WTC11 (cell line): ENCODE results near the gene RAB11B. TPM values are rescaled to one million over a fixed set of nuclear protein-coding genes. Genes with fewer than 3 reads are reported as not detected.
A peak's percentile ranks its signal among the peaks of the same experiment; 100 is the strongest.

Experiments
- ATAC-seq: fragments of 200-7000 bp; cut with Tn5 transposase; 2 replicates; pipeline ENCODE4 v1.10.0; 2021; ENCODE audit warnings: mild to moderate bottlenecking, moderate library complexity
- CTCF ChIA-PET: fragments of 300-600 bp; sonication (Branson Sonifier 250); formaldehyde crosslinking; loops from one replicate; lab custom pipeline; 2021; ENCODE audit warnings: antibody characterized with exemption; lab: Charles Lee
- POLR2A ChIA-PET: fragments of 350-600 bp; sonication (Branson Sonifier 250); formaldehyde crosslinking; loops from one replicate; lab custom pipeline; 2021; ENCODE audit warnings: antibody characterized with exemption; lab: Charles Lee
- DNase-seq: peaks from one replicate; pipeline ENCODE4 v3.0.0; 2021; ENCODE audit warnings: low spot score
- H3K27ac Mint-ChIP-seq: 2 replicates; pipeline ENCODE4 v1.8.0; 2021; ENCODE audit warnings: mixed read lengths
- H3K27me3 Mint-ChIP-seq: 2 replicates; pipeline ENCODE4 v1.8.0; 2021; ENCODE audit warnings: low read depth, mild to moderate bottlenecking, moderate library complexity, mixed read lengths
- H3K36me3 Mint-ChIP-seq: 2 replicates; pipeline ENCODE4 v1.8.0; 2021; ENCODE audit warnings: mixed read lengths
- H3K4me1 Mint-ChIP-seq: 2 replicates; pipeline ENCODE4 v1.8.0; 2022; ENCODE audit warnings: mixed read lengths
- H3K4me3 Mint-ChIP-seq: 2 replicates; pipeline ENCODE4 v1.8.0; 2021; ENCODE audit warnings: mild to moderate bottlenecking, moderate library complexity, mixed read lengths
- H3K9me3 Mint-ChIP-seq: 2 replicates; pipeline ENCODE4 v1.8.0; 2021; ENCODE audit warnings: mixed read lengths
- ARID4B ChIP-seq: sonication (generic); formaldehyde crosslinking; IDR thresholded peaks from 2 replicates; pipeline ENCODE4 v1.8.0; 2023; ENCODE audit warnings: missing genetic modification reagents, mild to moderate bottlenecking, borderline replicate concordance
- ESRRA ChIP-seq: sonication (generic); formaldehyde crosslinking; IDR thresholded peaks from 2 replicates; pipeline ENCODE4 v1.8.1; 2022; ENCODE audit warnings: mild to moderate bottlenecking, missing genetic modification reagents, borderline replicate concordance
- FOXK1 ChIP-seq: sonication (generic); formaldehyde crosslinking; IDR thresholded peaks from 2 replicates; pipeline ENCODE4 v1.8.0; 2022; ENCODE audit warnings: mild to moderate bottlenecking, moderate library complexity, missing genetic modification reagents
- JUN ChIP-seq: sonication (generic); formaldehyde crosslinking; IDR thresholded peaks from 2 replicates; pipeline ENCODE4 v1.8.0; 2023; ENCODE audit warnings: mild to moderate bottlenecking, missing genetic modification reagents
- PRDM15 ChIP-seq: sonication (generic); formaldehyde crosslinking; IDR thresholded peaks from 2 replicates; pipeline ENCODE4 v1.8.0; 2022; ENCODE audit warnings: missing genetic modification reagents
- SP1 ChIP-seq: sonication (generic); formaldehyde crosslinking; conservative IDR thresholded peaks from 2 replicates; pipeline ENCODE4 v1.8.1; 2022; ENCODE audit warnings: missing genetic modification reagents
- ZNF138 ChIP-seq: sonication (generic); formaldehyde crosslinking; conservative IDR thresholded peaks from 2 replicates; pipeline ENCODE4 v1.8.1; 2022; ENCODE audit warnings: mild to moderate bottlenecking, moderate library complexity, missing genetic modification reagents
- ZNF281 ChIP-seq: sonication (generic); formaldehyde crosslinking; IDR thresholded peaks from 2 replicates; pipeline ENCODE4 v1.8.0; 2023; ENCODE audit warnings: mild to moderate bottlenecking, missing genetic modification reagents
- total RNA-seq: library from RNA; stranded (reverse); gene quantifications from 3 replicates; pipeline ENCODE4 v1.2.3, GENCODE V29; 2021
- TF ChIP-seq, protein P1 (sequence below): sonication (generic); formaldehyde crosslinking; IDR thresholded peaks from 2 replicates; pipeline ENCODE4 v1.8.1; 2023; ENCODE audit warnings: mild to moderate bottlenecking, moderate library complexity, missing genetic modification reagents
- TF ChIP-seq, protein P2 (sequence below): sonication (generic); formaldehyde crosslinking; IDR thresholded peaks from 2 replicates; pipeline ENCODE4 v1.8.0; 2022; ENCODE audit warnings: mild to moderate bottlenecking, missing genetic modification reagents
- TF ChIP-seq, protein P3 (sequence below): sonication (generic); formaldehyde crosslinking; conservative IDR thresholded peaks from 2 replicates; pipeline ENCODE4 v1.8.1; 2022; ENCODE audit warnings: mild to moderate bottlenecking, missing genetic modification reagents

The RAB11B gene
- total RNA-seq, 1 experiment from 2014 or later: 108 TPM

GRCh38 chr19:8363803-8364771 lies 26.1 kb upstream of the RAB11B start, which contains the start of gene ANGPTL4:
Gene ANGPTL4 (plus strand): TSS chr19:8364155. CDS start chr19:8364322, 167 bp downstream.
- ChIA-PET CTCF (interaction anchor here (0.6 to 3.5 kb wide), 8 partner anchors 10 to 118 kb away, joined by 3 to 37 read pairs (median 4); partner anchors contain the start of gene MARCHF2), POLR2A (interaction anchor here (0.6 to 1.2 kb wide), 4 partner anchors 10 to 29 kb away, joined by 3 to 5 read pairs (median 3); partner anchors contain the start of gene RAB11B)
- peak; percentile 77 for ATAC-seq
- TF ChIP-seq FOXK1 (CRISPR knock-in tag): peak; percentile 46; the same call in 1 of the 2 replicates
- TF ChIP-seq, protein P1, sequence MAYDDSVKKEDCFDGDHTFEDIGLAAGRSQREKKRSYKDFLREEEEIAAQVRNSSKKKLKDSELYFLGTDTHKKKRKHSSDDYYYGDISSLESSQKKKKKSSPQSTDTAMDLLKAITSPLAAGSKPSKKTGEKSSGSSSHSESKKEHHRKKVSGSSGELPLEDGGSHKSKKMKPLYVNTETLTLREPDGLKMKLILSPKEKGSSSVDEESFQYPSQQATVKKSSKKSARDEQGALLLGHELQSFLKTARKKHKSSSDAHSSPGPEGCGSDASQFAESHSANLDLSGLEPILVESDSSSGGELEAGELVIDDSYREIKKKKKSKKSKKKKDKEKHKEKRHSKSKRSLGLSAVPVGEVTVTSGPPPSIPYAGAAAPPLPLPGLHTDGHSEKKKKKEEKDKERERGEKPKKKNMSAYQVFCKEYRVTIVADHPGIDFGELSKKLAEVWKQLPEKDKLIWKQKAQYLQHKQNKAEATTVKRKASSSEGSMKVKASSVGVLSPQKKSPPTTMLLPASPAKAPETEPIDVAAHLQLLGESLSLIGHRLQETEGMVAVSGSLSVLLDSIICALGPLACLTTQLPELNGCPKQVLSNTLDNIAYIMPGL (CRISPR knock-in tag): peak; percentile 64; the same call in 1 of the 2 replicates
- peak; percentile 19; the same call in 1 of the 2 replicates for TF ChIP-seq ARID4B (CRISPR knock-in tag)
- peak; percentile 44; the same call in 1 of the 2 replicates for TF ChIP-seq SP1 (CRISPR knock-in tag)
- TF ChIP-seq, protein P2, sequence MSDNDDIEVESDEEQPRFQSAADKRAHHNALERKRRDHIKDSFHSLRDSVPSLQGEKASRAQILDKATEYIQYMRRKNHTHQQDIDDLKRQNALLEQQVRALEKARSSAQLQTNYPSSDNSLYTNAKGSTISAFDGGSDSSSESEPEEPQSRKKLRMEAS (CRISPR knock-in tag): peak; percentile 66
- peak; percentile 83 for TF ChIP-seq PRDM15
- TF ChIP-seq, protein P3, sequence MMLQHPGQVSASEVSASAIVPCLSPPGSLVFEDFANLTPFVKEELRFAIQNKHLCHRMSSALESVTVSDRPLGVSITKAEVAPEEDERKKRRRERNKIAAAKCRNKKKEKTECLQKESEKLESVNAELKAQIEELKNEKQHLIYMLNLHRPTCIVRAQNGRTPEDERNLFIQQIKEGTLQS: no peak
- peak; percentile 71; the same call in 1 of the 2 replicates for TF ChIP-seq ZNF138 (CRISPR knock-in tag)
- TF ChIP-seq ZNF281 (CRISPR knock-in tag): no peak
- TF ChIP-seq ESRRA (CRISPR knock-in tag): no peak
- no peak for TF ChIP-seq JUN (CRISPR knock-in tag)
- H3K27me3 Mint-ChIP-seq: peaks cover 69% of the 10 kb centered on the region
- no peaks in the 10 kb centered on the region for H3K36me3 Mint-ChIP-seq
- no peak within 1 kb of the TSS for H3K27ac Mint-ChIP-seq
- peaks cover 24% of the 10 kb centered on the region for H3K4me1 Mint-ChIP-seq
- no peaks in the 10 kb centered on the region for H3K9me3 Mint-ChIP-seq
- peak within 1 kb of the TSS; percentile 75 for H3K4me3 Mint-ChIP-seq
- DNase-seq: peak; percentile 68
